Measurements from ENCODE around the gene MAJIN. TPM values are rescaled to one million over a fixed set of nuclear protein-coding genes. Genes with fewer than 3 reads are reported as not detected.

The MAJIN gene
- total RNA-seq, 1 donor from 2014 or later, result not detected

GRCh38 chr11:64933935-64934681 lies 37.8 kb downstream of the MAJIN start:
- no peak for DNase-seq (ENCODE audit: extremely low read depth, low read depth, low spot score)

- DNase-seq (ENCODE audit: extremely low read depth, low read depth, low spot score), result no peak
Measured at GRCh38 chr11:64933213-64933934, 38.5 kb downstream of the MAJIN start.

- DNase-seq (ENCODE audit: extremely low read depth, low read depth, low spot score), result no peak
Measured at GRCh38 chr11:64932324-64932723, 39.6 kb downstream of the MAJIN start.

GRCh38 chr11:64931290-64931689 lies 40.6 kb downstream of the MAJIN start:
- no peak for DNase-seq (ENCODE audit: extremely low read depth, low read depth, low spot score)

- no peak for DNase-seq (ENCODE audit: extremely low read depth, low read depth, low spot score)
Measured at GRCh38 chr11:64930340-64930739, 41.6 kb downstream of the MAJIN start.

- no peak for DNase-seq (ENCODE audit: extremely low read depth, low read depth, low spot score)
Measured at GRCh38 chr11:64929625-64930024, 42.3 kb downstream of the MAJIN start.

GRCh38 chr11:64928957-64929356 lies 43.0 kb downstream of the MAJIN start:
- DNase-seq (ENCODE audit: extremely low read depth, low read depth, low spot score), result no peak

GRCh38 chr11:64926689-64927088 lies 45.2 kb downstream of the MAJIN start:
- DNase-seq (ENCODE audit: extremely low read depth, low read depth, low spot score), result no peak

- DNase-seq (ENCODE audit: extremely low read depth, low read depth, low spot score), result no peak
Measured at GRCh38 chr11:64925536-64926436, 46.1 kb downstream of the MAJIN start.

GRCh38 chr11:64924910-64925284 lies 47.0 kb downstream of the MAJIN start:
- no peak for DNase-seq (ENCODE audit: extremely low read depth, low read depth, low spot score)

- DNase-seq (ENCODE audit: extremely low read depth, low read depth, low spot score), result peak; percentile 66
Measured at GRCh38 chr11:64923944-64924909, 47.7 kb downstream of the MAJIN start, which contains the start of gene PPP2R5B. PPP2R5B (plus strand) TSS chr11:64924689; CDS start chr11:64925735, 1,046 bp downstream.

GRCh38 chr11:64923151-64923661 lies 48.7 kb downstream of the MAJIN start:
- no peak for DNase-seq (ENCODE audit: extremely low read depth, low read depth, low spot score)

- DNase-seq (ENCODE audit: extremely low read depth, low read depth, low spot score), result no peak
Measured at GRCh38 chr11:64921384-64921783, 50.5 kb downstream of the MAJIN start.

- DNase-seq (ENCODE audit: extremely low read depth, low read depth, low spot score), result no peak
Measured at GRCh38 chr11:64920124-64920523, 51.8 kb downstream of the MAJIN start.

- no peak for DNase-seq (ENCODE audit: extremely low read depth, low read depth, low spot score)
Measured at GRCh38 chr11:64919627-64920026, 52.3 kb downstream of the MAJIN start.

- DNase-seq (ENCODE audit: extremely low read depth, low read depth, low spot score), result no peak
Measured at GRCh38 chr11:64918017-64918416, 53.9 kb downstream of the MAJIN start.

- DNase-seq (ENCODE audit: extremely low read depth, low read depth, low spot score), result no peak
Measured at GRCh38 chr11:64917663-64917995, 54.3 kb downstream of the MAJIN start.

GRCh38 chr11:64916775-64917662 lies 54.9 kb downstream of the MAJIN start, which contains the start of gene ATG2A:
ATG2A (minus strand) TSS chr11:64917209; CDS start chr11:64917135, 74 bp downstream.
- peak; percentile 97 for DNase-seq (ENCODE audit: extremely low read depth, low read depth, low spot score)

Data from glomerular endothelial cell (primary cell).